Sciatic nerve (tissue), 2 donors: Measurements from ENCODE around the gene CALHM5. TPM values are rescaled to one million over a fixed set of nuclear protein-coding genes. Genes with fewer than 3 reads are reported as not detected.

ENCODE experiments used
- ATAC-seq: fragments of 200-7000 bp; cut with Tn5 transposase; one replicate; pipeline ENCODE4 v1.9.1; 2020; ENCODE audit warnings: mild to moderate bottlenecking, moderate library complexity
- DNase-seq: peaks from one replicate; pipeline ENCODE4 v3.0.0-alpha.2; 2020; ENCODE audit warnings: low spot score
- intact Hi-C: fragments of 100-400 bp; cut with DNase I; formaldehyde crosslinking; loops from one replicate; pipeline ENCODE4 v1.14.2; 2022
- total RNA-seq: library from RNA; stranded (reverse); fragmentation: NEBNext Ultra II Directional; extraction: Animal tissue kit (Norgen Biotek cat#: 25700); gene quantifications from one replicate; pipeline ENCODE4 v1.2.1, GENCODE V29; 2021
- donor health status: DM: no; HTN: no; CAD: no.
- donor health status: DM: no; HTN: no; CAD: no.

The CALHM5 gene
- total RNA-seq, 1 donor from 2014 or later: 5.3 TPM

GRCh38 chr6:116497113-116497676 is 14.2 kb upstream of the CALHM5 start:
- DNase-seq (no peak), ATAC-seq (peak; percentile 62)
- intact Hi-C loops: no loop called here

- no peak for DNase-seq
- ATAC-seq: no peak
- intact Hi-C loops: no loop called here
Measured at GRCh38 chr6:116500969-116501433, 10.4 kb upstream of the CALHM5 start.

GRCh38 chr6:116507324-116507723 is 4.1 kb upstream of the CALHM5 start:
- intact Hi-C loops: no loop called here
- no peak for ATAC-seq
- no peak for DNase-seq

GRCh38 chr6:116508527-116508926 is 2.9 kb upstream of the CALHM5 start:
- DNase-seq: no peak
- intact Hi-C loops: no loop called here
- ATAC-seq: no peak

- no peak for DNase-seq
- peak; percentile 61 for ATAC-seq
- intact Hi-C loops: no loop called here
Measured at GRCh38 chr6:116512111-116512559, 696 bp downstream of the CALHM5 start.

- ATAC-seq (no peak), DNase-seq (no peak)
- intact Hi-C loops: no loop called here
Measured at GRCh38 chr6:116512734-116513133, 1.3 kb downstream of the CALHM5 start.

GRCh38 chr6:116513224-116513875 is 1.9 kb downstream of the CALHM5 start:
- intact Hi-C loops: no loop called here
- no peak for DNase-seq
- no peak for ATAC-seq

- ATAC-seq: no peak
- intact Hi-C loops: no loop called here
- no peak for DNase-seq
Measured at GRCh38 chr6:116514111-116514510, 2.7 kb downstream of the CALHM5 start.

GRCh38 chr6:116515141-116515540 is 3.7 kb downstream of the CALHM5 start:
- ATAC-seq (no peak), DNase-seq (no peak)
- intact Hi-C loops: no loop called here

- ATAC-seq (no peak), DNase-seq (no peak)
- intact Hi-C loops: no loop called here
Measured at GRCh38 chr6:116518621-116519368, 7.4 kb downstream of the CALHM5 start.

GRCh38 chr6:116522896-116523295 is 11.5 kb downstream of the CALHM5 start:
- ATAC-seq: no peak
- intact Hi-C loops: no loop called here
- DNase-seq: no peak

GRCh38 chr6:116524236-116524635 is 12.8 kb downstream of the CALHM5 start:
- no peak for ATAC-seq
- no peak for DNase-seq
- intact Hi-C loops: no loop called here

GRCh38 chr6:116528133-116528532 is 16.7 kb downstream of the CALHM5 start:
- ATAC-seq: no peak
- no peak for DNase-seq
- intact Hi-C loops: no loop called here

GRCh38 chr6:116528780-116529179 is 17.3 kb downstream of the CALHM5 start:
- intact Hi-C loops: no loop called here
- ATAC-seq (no peak), DNase-seq (no peak)

GRCh38 chr6:116529466-116530290 is 18.2 kb downstream of the CALHM5 start:
- no peak for ATAC-seq

GRCh38 chr6:116530436-116530835 is 19.0 kb downstream of the CALHM5 start:
- no peak for DNase-seq
- no peak for ATAC-seq
- intact Hi-C loops: no loop called here

More at GRCh38 chr6:116529466-116530290, 18.2 kb downstream of the CALHM5 start:
- intact Hi-C loops: no loop called here
- no peak for DNase-seq

- peak; percentile 88 for ATAC-seq
- DNase-seq: peak; percentile 78
- intact Hi-C loops: no loop called here
Measured at GRCh38 chr6:116531675-116532570, 20.5 kb downstream of the CALHM5 start.

GRCh38 chr6:116533233-116533957 is 22.0 kb downstream of the CALHM5 start:
- ATAC-seq: peak; percentile 31
- intact Hi-C loops: no loop called here
- DNase-seq: no peak
